ENCODE measurements around the gene PTPRE.

Gene PTPRE

GRCh38 chr10:128122931-128123330, 216.0 kb downstream of the PTPRE start:
- Histone ChIP-seq H3K4me1 (ENCODE audit: insufficient read depth, poor library complexity, severe bottlenecking) (peaks cover 25% of the 10 kb centered on the region), H3K36me3 (ENCODE audit: low read depth) (peaks cover 72% of the 10 kb centered on the region), H3K27me3 (ENCODE audit: insufficient read depth, poor library complexity, severe bottlenecking) (no peaks in the 10 kb centered on the region), H3K4me3 (ENCODE audit: severe bottlenecking) (no peak overlapping the region), H3K27ac (ENCODE audit: poor library complexity, severe bottlenecking) (no peak overlapping the region), H3K9me3 (ENCODE audit: severe bottlenecking) (no peaks in the 10 kb centered on the region)
- ATAC-seq (ENCODE audit: low read depth), result no peak
- no peak for TF ChIP-seq CTCF (IDR thresholded peaks at IDR 0.05; ENCODE audit: poor library complexity, severe bottlenecking)
- no peak for DNase-seq (ENCODE audit: low spot score)

- peaks cover 63% of the 10 kb centered on the region for H3K36me3 ChIP-seq (ENCODE audit: low read depth)
- no peaks in the 10 kb centered on the region for H3K9me3 ChIP-seq (ENCODE audit: severe bottlenecking)
- H3K4me3 ChIP-seq (ENCODE audit: severe bottlenecking), result peak overlapping the region; percentile 98
- peaks cover 25% of the 10 kb centered on the region for H3K4me1 ChIP-seq (ENCODE audit: insufficient read depth, poor library complexity, severe bottlenecking)
- DNase-seq (ENCODE audit: low spot score) (no peak), ATAC-seq (ENCODE audit: low read depth) (no peak)
- H3K27ac ChIP-seq (ENCODE audit: poor library complexity, severe bottlenecking), result no peak overlapping the region
- H3K27me3 ChIP-seq (ENCODE audit: insufficient read depth, poor library complexity, severe bottlenecking), result no peaks in the 10 kb centered on the region
- TF ChIP-seq CTCF (IDR thresholded peaks at IDR 0.05; ENCODE audit: poor library complexity, severe bottlenecking), result no peak
Observed at GRCh38 chr10:128123846-128124245, 216.9 kb downstream of the PTPRE start.

GRCh38 chr10:128124813-128125403, 218.0 kb downstream of the PTPRE start:
- Histone ChIP-seq H3K9me3 (ENCODE audit: severe bottlenecking) (no peaks in the 10 kb centered on the region), H3K4me1 (ENCODE audit: insufficient read depth, poor library complexity, severe bottlenecking) (peaks cover 25% of the 10 kb centered on the region), H3K36me3 (ENCODE audit: low read depth) (peaks cover 52% of the 10 kb centered on the region), H3K4me3 (ENCODE audit: severe bottlenecking) (peak overlapping the region; percentile 98), H3K27ac (ENCODE audit: poor library complexity, severe bottlenecking) (peak overlapping the region; percentile 74), H3K27me3 (ENCODE audit: insufficient read depth, poor library complexity, severe bottlenecking) (no peaks in the 10 kb centered on the region)
- DNase-seq (ENCODE audit: low spot score), result no peak
- ATAC-seq (ENCODE audit: low read depth), result peak; percentile 14; the same call in 1 of the 3 replicates
- no peak for TF ChIP-seq CTCF (IDR thresholded peaks at IDR 0.05; ENCODE audit: poor library complexity, severe bottlenecking)

GRCh38 chr10:128125416-128125943, 218.6 kb downstream of the PTPRE start:
- no peak for TF ChIP-seq CTCF (IDR thresholded peaks at IDR 0.05; ENCODE audit: poor library complexity, severe bottlenecking)
- Histone ChIP-seq H3K36me3 (ENCODE audit: low read depth) (peaks cover 46% of the 10 kb centered on the region), H3K27me3 (ENCODE audit: insufficient read depth, poor library complexity, severe bottlenecking) (no peaks in the 10 kb centered on the region), H3K27ac (ENCODE audit: poor library complexity, severe bottlenecking) (peak overlapping the region; percentile 74), H3K4me1 (ENCODE audit: insufficient read depth, poor library complexity, severe bottlenecking) (peaks cover 25% of the 10 kb centered on the region), H3K9me3 (ENCODE audit: severe bottlenecking) (no peaks in the 10 kb centered on the region), H3K4me3 (ENCODE audit: severe bottlenecking) (peak overlapping the region; percentile 98)
- ATAC-seq (ENCODE audit: low read depth), result no peak
- no peak for DNase-seq (ENCODE audit: low spot score)
